22Rv1 (cell line): ENCODE results near the gene CDC42BPG.

Source experiments
- H3K27ac ChIP-seq: fragments of 450-650 bp; 2 replicates; pipeline ENCODE4 v1.5.1; 2017
- ZFX ChIP-seq: fragments of 450-650 bp; IDR thresholded peaks from 2 replicates; pipeline ENCODE4 v1.6.1; 2017; ENCODE audit warnings: antibody characterized with exemption, borderline replicate concordance
- TF ChIP-seq, protein P1 (sequence below): fragments of 450-650 bp; IDR thresholded peaks from 2 replicates; pipeline ENCODE4 v1.5.1; 2017; ENCODE audit warnings: mild to moderate bottlenecking

CDC42BPG gene, protein sequence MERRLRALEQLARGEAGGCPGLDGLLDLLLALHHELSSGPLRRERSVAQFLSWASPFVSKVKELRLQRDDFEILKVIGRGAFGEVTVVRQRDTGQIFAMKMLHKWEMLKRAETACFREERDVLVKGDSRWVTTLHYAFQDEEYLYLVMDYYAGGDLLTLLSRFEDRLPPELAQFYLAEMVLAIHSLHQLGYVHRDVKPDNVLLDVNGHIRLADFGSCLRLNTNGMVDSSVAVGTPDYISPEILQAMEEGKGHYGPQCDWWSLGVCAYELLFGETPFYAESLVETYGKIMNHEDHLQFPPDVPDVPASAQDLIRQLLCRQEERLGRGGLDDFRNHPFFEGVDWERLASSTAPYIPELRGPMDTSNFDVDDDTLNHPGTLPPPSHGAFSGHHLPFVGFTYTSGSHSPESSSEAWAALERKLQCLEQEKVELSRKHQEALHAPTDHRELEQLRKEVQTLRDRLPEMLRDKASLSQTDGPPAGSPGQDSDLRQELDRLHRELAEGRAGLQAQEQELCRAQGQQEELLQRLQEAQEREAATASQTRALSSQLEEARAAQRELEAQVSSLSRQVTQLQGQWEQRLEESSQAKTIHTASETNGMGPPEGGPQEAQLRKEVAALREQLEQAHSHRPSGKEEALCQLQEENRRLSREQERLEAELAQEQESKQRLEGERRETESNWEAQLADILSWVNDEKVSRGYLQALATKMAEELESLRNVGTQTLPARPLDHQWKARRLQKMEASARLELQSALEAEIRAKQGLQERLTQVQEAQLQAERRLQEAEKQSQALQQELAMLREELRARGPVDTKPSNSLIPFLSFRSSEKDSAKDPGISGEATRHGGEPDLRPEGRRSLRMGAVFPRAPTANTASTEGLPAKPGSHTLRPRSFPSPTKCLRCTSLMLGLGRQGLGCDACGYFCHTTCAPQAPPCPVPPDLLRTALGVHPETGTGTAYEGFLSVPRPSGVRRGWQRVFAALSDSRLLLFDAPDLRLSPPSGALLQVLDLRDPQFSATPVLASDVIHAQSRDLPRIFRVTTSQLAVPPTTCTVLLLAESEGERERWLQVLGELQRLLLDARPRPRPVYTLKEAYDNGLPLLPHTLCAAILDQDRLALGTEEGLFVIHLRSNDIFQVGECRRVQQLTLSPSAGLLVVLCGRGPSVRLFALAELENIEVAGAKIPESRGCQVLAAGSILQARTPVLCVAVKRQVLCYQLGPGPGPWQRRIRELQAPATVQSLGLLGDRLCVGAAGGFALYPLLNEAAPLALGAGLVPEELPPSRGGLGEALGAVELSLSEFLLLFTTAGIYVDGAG (N-terminal part only)

DNA sequence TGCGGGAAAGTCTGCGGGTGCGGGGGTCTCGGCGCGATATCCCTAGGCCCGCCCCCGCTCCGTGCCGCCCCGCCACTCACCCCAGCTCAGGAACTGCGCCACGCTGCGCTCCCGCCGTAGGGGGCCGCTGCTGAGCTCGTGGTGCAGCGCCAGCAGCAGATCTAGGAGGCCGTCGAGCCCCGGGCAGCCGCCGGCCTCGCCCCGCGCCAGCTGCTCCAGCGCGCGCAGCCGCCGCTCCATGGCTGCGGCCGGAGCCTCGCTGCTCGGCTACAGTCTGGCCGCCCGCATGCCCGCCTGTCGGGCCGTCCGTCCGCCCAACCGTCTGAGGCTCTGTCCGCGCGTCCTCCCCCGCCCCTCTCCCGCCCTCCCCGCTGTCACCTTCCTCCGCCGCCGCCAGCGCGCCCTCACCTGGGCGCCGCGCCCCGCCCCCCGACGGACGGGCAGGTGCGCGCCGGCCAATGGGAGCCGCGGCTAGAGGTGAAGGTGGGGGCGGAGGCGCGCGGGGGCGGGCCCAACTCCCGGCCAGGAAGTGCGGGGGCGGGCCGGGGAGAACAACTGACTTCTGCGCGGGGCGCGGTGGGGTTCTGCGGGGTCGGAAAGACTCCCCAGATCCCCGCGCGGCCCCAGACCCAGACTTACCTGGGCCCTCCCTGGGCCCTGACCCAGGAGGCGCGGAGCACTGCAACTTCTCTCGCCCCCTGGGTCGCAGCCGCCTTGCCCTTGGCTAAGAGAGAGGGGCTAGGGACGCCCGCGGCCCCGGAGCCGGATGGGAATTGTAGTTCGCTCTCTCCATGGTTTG is at the start of gene CDC42BPG:
CDC42BPG (minus strand) TSS at position 324 of the 799 bp plus-strand sequence; CDS start at position 240, 84 bp downstream.
- peak within 1 kb of the TSS; percentile 82 for H3K27ac ChIP-seq
- TF ChIP-seq ZFX = no peak
- TF ChIP-seq, protein P1, sequence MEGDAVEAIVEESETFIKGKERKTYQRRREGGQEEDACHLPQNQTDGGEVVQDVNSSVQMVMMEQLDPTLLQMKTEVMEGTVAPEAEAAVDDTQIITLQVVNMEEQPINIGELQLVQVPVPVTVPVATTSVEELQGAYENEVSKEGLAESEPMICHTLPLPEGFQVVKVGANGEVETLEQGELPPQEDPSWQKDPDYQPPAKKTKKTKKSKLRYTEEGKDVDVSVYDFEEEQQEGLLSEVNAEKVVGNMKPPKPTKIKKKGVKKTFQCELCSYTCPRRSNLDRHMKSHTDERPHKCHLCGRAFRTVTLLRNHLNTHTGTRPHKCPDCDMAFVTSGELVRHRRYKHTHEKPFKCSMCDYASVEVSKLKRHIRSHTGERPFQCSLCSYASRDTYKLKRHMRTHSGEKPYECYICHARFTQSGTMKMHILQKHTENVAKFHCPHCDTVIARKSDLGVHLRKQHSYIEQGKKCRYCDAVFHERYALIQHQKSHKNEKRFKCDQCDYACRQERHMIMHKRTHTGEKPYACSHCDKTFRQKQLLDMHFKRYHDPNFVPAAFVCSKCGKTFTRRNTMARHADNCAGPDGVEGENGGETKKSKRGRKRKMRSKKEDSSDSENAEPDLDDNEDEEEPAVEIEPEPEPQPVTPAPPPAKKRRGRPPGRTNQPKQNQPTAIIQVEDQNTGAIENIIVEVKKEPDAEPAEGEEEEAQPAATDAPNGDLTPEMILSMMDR = peak; percentile 87

DNA sequence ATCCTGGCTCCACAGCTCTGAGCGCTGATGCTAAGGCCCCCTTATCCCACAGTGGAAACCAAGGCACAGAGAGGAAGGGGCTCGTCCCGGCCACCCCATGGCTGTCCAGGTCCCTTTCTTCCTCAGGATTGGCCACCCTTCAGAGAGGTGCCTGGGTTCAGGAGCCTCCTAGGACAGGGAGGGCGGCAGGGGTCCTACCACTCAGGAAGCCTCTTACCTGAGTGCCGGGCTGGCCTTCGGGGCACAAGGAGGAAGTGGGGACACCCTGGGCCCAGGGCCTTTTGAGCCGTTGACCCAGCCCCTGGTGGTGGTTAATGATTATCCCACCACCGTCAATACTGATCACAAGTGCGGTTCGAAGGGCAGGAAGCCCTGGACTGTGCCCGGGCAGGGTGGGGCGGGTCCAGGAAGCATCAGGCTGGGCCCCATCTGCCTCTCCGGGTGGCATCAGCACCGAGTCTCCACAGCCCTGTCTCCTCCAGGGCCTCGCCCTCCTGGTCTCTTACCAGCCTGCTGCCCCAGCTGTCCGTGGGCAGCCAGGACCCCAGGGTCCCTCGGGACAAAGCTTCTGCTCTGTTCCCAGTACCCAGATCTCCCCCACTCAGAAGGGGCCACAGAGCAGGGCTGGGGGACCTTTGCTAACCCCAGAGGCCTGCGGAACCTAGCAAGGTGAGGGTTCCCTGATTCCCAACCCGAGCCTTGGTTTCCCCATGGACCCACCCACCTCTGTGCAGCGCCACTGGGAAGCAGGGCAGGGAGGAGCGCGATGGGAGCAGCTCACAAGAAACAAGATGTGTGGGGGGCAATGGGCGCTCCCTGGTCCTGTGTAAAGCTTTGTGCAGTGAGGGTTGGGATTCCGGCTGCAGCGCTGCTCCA is 49.0 kb upstream of the CDC42BPG start:
- TF ChIP-seq, protein P1 = no peak
- TF ChIP-seq ZFX = no peak
- peak overlapping the region; percentile 40 for H3K27ac ChIP-seq

DNA sequence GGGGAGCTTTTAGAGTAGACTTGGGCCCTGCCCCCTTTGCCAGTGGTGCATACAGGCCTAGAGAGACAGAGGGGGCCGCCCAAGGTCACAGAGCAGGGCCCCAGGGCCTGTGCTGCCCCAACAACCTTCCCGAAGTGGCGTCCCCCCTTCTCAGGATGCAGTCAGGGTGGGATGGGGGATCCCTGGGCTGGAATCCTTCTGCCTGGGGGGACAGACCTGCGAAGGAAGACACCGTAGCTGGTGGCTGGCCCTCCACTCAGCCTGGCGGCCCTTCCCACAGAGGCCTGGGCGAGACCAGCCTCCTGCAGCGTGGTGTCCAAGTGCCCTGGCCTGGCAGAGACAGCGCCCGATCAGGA is 48.4 kb upstream of the CDC42BPG start:
- peak overlapping the region; percentile 40 for H3K27ac ChIP-seq
- TF ChIP-seq, protein P1 = no peak
- no peak for TF ChIP-seq ZFX

DNA sequence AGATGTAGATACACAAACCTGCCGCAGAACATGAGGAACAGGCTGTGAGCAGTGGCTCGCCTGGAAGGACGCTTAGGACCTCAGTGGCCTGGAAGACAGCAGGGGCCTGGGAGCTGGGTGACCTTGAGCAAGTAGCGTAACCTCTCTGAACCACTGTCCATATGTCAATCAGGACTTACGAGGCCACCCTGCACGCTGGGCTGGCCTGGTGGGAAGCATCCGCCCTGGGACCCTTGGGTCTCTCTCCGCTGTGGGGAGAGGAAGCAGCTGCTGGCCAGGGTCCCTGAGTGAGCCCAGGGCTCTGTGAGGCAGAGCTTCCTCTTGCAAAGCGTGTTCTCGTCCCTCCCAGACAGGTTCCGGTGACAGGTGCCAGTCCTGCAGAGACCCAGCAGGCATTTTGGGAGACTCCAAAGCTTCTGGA is 48.0 kb upstream of the CDC42BPG start:
- no peak for TF ChIP-seq ZFX
- TF ChIP-seq, protein P1 = no peak
- H3K27ac ChIP-seq = peak overlapping the region; percentile 40; the same call in 1 of the 2 replicates

DNA sequence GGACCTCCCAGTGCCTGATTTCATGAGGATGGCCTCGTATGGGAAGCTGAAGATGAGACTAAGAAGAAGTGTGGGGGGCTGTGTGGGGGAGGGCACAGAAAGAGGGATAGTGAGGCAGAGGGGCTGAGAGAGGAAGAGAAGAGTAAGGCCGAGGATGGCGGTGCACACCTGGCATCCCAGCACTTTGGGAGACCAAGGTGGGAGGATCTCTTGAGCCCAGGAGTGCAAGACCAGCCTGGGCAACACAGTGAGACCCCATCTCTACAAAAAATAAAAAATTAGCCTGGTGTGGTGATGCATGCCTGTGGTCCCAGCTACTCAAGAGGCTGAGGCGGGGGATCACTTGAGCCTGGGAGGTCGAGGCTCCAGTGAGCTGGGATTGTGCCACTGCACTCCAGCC is 47.4 kb upstream of the CDC42BPG start:
- H3K27ac ChIP-seq = no peak overlapping the region
- no peak for TF ChIP-seq ZFX
- TF ChIP-seq, protein P1 = no peak
